Suprapubic skin (tissue), 4 donors: ENCODE results near the gene TSACC.

Experiments
- EP300 ChIP-seq: sonication (generic); formaldehyde crosslinking; IDR thresholded peaks from one replicate; pipeline ENCODE4 v1.6.1; 2017; ENCODE audit warnings: antibody characterized with exemption
- POLR2A ChIP-seq, 2 donors: fragments of 450-650 bp; IDR thresholded peaks; one replicate each; pipeline ENCODE4 v1.6.1; 2017; ENCODE audit warnings: antibody characterized with exemption in 2 of 2, mild to moderate bottlenecking in 2 of 2, moderate library complexity in 2 of 2
- POLR2AphosphoS5 ChIP-seq, 3 donors: sonication (generic); formaldehyde crosslinking; IDR thresholded peaks; one replicate each; pipeline ENCODE4 v1.6.1; 2017; ENCODE audit warnings: antibody characterized with exemption in 3 of 3
- TF ChIP-seq, protein P1 (sequence below), 2 donors: fragments of 200-600 bp in 1 of 2; fragments of 450-650 bp in 1 of 2; sonication (generic) in 1 of 2; IDR thresholded peaks; one replicate each; pipeline ENCODE4 v1.5.1; 2016 to 2019; ENCODE audit warnings: antibody characterized with exemption in 2 of 2, mild to moderate bottlenecking in 1 of 2, moderate library complexity in 1 of 2

DNA sequence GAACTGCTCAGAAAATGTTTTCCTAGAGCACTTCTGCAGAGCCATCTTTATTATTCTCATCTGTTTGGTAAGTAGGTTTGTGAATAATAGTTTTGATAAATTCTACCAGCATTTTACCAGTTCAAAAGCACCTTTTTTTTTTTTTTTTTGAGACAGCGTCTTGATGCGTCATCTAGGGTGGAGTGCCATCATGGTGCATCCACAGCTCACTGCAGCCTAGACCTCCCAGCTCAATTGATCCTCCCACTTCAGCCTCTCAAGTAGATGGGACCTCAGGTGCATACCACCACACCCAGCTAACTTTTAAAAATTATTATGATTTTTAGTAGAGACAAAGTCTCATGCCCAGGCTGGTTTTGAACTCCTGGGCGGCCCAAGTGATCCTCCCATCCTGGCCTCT lies 20.9 kb downstream of the TSACC start:
- no peak for TF ChIP-seq POLR2A (IDR thresholded peaks at IDR 0.05)
- TF ChIP-seq, protein P1, sequence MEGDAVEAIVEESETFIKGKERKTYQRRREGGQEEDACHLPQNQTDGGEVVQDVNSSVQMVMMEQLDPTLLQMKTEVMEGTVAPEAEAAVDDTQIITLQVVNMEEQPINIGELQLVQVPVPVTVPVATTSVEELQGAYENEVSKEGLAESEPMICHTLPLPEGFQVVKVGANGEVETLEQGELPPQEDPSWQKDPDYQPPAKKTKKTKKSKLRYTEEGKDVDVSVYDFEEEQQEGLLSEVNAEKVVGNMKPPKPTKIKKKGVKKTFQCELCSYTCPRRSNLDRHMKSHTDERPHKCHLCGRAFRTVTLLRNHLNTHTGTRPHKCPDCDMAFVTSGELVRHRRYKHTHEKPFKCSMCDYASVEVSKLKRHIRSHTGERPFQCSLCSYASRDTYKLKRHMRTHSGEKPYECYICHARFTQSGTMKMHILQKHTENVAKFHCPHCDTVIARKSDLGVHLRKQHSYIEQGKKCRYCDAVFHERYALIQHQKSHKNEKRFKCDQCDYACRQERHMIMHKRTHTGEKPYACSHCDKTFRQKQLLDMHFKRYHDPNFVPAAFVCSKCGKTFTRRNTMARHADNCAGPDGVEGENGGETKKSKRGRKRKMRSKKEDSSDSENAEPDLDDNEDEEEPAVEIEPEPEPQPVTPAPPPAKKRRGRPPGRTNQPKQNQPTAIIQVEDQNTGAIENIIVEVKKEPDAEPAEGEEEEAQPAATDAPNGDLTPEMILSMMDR (IDR thresholded peaks at IDR 0.05), result no peak
- no peak for TF ChIP-seq POLR2AphosphoS5 (IDR thresholded peaks at IDR 0.05)
- no peak for TF ChIP-seq EP300
